ENCODE measurements around the gene RASSF7. TPM values are rescaled to one million over a fixed set of nuclear protein-coding genes. Genes with fewer than 3 reads are reported as not detected.

RASSF7 gene
- total RNA-seq, 1 donor from 2014 or later, result 22.3 TPM

DNA sequence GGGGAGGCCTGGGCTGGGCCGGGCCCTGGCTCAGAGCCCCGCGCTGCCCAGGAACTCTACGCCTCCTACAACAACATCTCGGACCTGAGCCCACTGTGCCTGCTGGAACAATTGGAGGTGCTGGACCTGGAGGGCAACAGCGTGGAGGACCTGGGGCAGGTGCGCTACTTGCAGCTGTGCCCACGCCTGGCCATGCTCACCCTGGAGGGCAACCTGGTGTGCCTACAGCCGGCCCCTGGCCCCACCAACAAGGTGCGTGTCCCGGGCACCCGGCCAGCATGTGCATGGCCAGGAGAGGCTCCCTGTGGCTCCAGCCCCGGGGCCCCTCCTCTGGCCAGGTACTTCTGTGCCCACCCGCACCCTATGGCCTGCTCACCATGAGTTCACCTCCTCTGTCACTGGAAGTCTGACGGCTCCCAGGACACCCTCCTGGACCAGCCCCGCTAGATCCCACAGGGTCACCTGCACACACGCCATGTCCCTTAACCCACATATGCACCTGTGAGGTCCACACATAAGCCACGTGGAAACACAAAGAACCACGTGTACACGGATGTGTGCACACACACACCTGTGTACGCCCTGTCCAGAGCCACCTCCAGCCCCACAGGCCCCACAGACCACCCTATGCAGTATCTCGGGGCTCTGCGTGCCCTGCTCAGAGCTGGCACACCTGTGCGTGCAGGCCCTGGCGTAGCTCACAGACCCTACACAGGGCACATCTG is 10.6 kb upstream of the RASSF7 start:
- intact Hi-C loops (cut with micrococcal nuclease), result no loop called here

DNA sequence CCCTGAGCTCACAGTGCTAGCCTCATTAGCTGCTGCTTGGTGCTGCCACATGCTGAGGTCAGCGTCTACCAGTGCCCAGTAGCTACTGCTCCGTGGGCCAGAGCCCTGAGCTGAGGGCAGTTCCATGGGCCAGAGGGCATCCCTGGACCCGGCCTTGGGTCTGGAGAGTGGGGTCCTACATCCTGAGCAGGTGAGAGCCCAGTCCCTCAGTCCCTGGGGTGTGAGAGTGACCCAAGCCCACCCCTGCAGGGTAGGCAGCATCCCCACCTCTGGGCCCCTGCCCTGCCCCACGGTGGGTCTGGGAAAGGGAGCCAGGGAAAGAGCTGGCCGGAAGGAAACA is 10.1 kb upstream of the RASSF7 start:
- intact Hi-C loops (cut with micrococcal nuclease), result no loop called here

DNA sequence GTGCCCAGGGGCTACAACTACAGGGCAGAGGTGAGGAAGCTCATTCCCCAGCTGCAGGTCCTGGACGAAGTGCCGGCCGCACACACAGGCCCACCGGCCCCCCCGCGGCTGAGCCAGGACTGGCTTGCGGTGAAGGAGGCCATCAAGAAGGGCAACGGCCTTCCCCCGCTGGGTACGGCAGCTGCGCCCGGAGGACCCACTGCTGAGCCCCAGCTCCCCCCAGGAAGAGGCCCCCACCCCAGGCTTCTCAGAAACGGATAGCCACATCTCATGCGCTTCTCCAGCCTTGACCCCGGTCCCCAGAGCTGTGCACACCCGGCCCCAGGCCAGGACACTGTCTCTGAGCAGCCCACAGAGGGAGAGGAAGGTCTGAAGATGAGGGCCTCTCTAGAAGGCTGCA is 9.6 kb upstream of the RASSF7 start:
- intact Hi-C loops (cut with micrococcal nuclease), result no loop called here

DNA sequence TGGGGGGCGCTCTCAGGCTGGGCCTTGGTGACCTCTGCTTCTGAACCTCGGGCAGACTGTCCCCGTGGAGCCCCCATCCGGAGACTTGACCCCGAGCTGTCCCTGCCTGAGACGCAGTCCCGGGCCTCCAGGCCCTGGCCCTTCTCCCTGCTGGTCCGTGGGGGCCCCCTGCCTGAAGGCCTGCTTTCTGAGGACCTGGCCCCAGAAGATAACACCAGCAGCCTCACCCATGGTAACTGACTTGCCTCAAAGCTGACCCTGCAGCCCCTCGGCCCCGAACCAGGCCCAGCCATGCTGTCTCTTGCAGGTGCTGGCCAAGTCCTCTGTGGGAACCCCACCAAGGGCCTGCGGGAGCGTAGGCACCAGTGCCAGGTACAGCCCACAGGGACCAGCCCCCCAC is 9.2 kb upstream of the RASSF7 start:
- intact Hi-C loops (cut with micrococcal nuclease), result no loop called here

DNA sequence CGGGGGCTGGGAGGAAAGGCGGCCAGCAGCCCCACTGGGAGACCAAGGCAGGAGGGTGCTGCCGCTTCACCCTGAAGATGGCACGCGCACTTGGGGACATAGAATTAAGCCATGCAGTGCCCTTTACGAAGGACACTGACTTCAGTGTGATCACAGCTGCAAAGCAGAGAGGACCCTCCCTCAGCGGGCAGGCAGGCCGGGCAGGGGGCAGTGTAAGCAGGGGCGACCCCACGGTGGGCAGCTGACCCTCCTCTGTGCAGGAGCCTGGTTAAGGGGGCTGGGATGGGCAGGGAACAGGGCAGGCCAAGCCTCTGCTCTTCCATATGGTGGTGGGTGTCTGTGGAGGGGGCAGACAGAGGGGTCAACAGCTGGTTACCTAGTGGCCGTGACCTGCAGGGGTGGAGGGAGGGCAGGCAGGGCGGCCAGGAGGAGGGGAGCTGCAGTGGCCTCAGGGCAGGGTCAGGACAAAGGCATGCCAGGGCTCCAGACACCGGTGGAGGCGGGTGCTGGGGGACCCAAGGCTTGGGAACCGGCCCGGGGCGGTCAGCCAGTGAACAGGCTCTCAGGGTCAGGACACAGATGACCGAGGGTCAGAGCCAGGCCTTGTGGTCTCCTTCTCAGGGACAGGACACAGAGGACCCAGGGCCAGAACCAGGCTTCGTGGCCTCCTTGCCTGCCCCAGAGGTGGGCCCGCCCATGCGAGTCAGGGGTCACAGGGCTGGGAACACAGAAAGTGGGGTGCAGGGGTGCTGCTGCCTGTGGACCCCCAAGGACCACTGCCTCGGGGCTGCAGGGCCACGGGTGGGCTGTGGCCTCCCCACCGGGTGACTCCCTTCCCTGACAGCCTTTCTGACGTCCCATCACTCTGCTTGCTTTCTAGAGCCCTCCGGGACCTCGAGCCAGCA is 7.4 kb upstream of the RASSF7 start:
- intact Hi-C loops (cut with micrococcal nuclease), result no loop called here

DNA sequence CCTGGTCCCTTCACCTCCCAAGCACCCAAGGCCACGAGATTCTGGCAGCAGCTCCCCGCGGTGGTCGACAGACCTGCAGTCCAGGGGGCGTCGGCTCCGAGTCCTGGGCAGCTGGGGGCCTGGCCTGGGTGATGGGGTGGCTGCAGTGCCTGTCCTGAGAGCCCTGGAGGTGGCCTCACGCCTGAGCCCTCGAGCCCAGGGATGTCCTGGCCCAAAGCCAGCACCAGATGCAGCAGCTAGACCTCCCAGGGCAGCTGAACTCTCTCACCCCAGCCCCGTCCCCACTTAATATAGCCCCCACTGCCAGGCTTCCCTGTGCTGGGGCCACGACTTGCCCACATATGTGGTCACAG is 6.8 kb upstream of the RASSF7 start:
- intact Hi-C loops (cut with micrococcal nuclease), result no loop called here

DNA sequence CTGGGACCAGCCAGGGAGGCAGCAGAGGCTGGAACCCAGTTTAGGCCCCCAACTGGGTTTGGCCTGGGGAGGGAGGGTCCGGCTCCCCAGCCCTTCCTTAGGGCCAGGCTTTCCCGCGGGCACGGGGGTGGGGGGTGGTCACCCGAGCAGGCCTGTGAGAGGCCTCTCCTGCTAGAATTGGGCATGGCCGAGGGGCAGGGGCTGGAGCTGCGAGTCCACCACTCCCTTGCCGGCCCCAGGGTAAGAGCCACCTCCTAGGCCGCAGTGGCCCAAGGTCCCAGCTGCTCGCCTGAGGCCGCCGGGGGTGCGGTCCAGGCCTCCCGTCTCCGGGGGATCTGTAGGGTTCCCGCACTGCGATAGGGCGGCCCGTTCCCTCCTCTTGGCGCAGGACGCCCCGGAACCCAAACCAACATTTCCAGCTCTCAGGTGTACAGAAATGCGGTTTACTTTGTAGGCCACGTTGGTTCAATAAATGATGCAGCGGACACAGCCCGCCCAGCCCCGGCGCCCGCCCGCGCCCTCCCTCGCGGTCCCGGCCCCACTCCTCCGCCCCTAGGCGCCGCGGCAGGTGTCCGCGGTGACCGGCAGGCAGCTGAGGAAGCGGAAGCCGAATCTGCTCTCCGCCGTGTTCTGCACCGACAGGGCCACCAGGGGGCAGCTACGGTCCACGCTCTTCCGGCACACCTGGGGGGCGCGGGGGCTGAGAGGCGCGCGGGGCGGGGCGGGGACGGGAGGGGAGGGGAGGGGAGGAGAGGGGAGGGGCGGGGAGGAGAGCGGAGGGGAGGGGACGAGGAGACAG is 6.1 kb upstream of the RASSF7 start:
- intact Hi-C loops (cut with micrococcal nuclease), result loop anchor here (1.0 kb wide), 2 partner anchors 17 to 169 kb away; partner anchors contain the start of gene LRRC56

DNA sequence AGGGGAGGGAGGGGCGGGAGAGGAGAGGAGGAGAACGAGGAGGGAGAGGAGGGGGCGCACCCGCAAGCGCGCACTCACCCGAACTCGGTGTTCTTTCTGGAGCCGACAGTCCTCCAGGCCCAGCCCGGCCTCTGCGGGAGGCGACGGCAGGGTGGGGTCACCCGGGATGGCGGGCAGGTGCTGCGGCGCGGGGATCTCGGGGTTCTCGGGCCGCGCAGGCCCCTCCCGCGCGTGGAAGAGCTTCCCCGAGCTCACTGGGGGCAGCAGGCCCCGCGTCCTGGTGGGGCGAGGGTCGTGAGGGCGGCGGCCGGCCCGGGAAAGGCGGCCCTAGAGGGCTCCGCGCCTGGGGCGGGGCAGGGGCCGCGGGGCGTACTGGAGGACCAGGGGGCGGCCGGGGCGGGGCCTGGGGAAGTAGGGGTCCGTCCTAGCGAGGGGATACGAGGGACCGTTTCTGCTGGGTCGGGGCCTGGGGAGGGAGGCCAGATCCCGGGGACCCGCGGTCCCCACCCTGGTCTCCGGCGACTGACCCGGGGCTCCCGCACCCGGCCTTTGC is 5.5 kb upstream of the RASSF7 start:
- intact Hi-C loops (cut with micrococcal nuclease), result loop anchor here (1.0 kb wide), 2 partner anchors 18 to 168 kb away; partner anchors contain the start of gene LRRC56

DNA sequence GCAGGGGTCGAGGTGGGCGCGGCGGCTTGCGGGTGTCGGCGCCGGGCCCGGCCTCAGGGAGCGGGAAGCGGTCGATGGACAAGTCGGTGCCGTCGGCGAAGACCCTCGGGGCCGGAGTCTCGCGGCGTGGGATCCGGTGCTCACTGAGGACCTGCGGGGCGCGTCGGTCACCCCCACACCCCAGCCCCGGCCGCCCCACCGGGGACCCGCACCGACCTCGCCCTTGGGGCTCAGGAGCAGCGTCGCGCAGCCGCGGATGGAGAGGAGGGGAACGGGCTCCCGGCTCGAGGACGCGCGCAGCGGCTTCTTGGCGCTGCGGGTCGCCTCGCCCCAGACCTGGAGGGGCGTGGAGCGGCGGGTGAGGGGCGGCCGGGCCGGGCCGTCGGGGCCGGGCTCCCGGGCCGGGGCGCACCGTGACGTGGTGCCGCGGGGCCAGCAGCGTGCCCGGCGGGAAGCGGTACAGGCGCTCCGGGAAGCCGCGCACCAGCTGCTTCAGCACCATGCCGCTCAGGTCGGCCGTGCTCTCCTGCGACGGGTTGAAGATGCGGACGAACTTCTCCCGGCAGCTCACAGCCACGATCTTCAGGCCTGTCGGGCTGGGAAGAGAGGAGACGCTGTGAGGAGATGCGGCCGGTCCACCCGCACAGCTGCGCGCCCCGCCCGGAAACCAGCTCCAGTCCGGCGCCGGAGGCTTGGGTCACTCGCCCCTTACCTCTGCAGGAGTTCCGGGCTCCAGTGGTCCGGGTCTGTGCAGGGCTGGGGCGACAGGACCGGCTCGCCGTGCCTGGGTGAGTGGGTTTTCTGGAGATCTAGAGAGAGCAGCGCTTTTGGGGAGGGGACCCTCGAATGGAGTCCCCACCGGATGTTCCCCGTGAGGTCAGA is 4.7 kb upstream of the RASSF7 start:
- intact Hi-C loops (cut with micrococcal nuclease), result loop anchor here (1.0 kb wide), 2 partner anchors 19 to 167 kb away; partner anchors contain the start of gene LRRC56

DNA sequence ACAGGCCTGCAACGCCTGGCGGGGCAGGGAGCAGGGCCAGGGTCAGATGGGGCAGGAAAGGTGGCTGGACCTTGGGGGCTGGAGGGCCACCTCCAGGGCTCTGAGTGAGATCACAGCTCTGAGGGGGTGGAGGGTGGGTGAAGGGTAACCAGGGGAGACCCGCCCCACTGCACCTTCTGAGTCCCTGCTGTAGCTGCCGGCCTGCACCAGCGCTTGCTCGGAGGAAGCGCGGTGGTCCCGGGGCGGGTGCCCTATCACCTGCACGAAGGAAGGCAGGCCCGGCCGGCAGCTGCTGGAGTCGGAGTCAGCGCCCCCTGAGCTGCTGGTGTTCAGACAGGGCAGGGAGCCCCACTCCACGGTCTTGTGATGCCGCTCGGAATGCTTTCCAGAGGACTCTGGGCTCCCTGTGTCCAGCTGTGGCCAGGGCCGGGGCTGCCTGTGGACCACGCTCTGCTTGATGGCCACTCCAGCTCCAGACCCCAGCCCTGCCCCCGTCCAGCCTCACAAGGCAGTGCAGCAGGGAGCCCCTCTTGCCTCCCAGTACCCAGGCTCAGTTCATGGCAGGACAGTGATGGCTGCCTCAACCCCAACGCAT is 4.0 kb upstream of the RASSF7 start:
- intact Hi-C loops (cut with micrococcal nuclease), result no loop called here

DNA sequence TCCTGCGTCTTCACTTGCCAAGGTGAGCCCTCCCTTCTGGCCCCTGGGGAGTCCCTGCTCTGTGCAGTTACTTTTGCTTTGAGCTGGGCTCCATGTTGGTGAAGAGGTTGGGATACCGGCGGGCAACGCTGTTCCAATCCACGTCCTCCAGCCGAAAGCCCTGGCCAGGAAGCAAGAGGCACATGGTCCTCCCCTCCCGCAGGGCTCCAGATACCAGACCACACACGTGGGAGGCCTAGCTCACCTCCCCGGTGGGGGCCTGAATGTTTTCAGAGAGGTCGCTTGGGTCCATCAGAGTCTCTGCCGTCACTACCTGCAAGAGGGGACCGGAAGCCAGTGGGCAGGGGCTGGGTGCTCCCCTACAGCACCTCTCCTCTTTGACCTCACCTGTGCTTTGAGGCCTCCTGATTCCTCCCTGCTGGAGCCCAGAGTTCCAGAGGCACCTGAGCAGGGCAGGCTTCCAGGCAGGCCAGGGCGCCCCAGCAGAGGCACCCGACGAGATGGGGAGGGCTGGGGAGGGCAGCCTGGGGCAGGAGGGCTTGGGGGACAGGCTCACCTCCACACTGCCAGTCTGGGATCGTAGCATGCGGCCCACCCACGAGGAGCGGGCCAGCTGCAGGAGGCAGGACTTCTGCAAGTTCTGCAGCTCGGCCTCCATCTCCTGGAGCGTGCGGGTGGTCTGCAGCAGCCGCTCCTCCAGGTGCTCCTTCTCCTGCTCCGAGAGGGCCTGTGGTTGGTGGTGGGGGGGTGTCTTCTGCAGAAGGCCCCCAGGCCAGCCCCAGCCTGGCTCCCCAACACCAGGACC is 3.2 kb upstream of the RASSF7 start:
- intact Hi-C loops (cut with micrococcal nuclease), result no loop called here

DNA sequence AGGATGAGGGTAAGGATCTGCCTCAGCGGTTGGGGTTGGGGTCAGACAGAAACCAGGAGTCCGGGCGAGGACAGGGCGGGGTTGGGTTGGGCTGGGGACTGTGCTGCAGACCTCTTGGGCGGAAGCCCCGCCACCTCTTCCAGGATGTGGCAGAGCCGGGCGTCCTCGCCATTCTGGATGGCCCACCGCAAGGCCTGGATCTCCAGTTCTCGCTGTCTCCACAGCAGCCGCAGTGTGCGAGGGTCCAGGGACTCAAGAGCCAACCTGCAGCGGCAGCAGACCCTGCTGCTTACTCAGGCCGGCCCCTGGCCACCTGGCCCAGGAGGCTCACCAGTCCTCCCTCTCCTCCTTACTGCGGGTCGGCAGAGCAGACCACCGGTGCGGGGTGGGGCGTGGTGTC is 2.3 kb upstream of the RASSF7 start:
- intact Hi-C loops (cut with micrococcal nuclease), result no loop called here

DNA sequence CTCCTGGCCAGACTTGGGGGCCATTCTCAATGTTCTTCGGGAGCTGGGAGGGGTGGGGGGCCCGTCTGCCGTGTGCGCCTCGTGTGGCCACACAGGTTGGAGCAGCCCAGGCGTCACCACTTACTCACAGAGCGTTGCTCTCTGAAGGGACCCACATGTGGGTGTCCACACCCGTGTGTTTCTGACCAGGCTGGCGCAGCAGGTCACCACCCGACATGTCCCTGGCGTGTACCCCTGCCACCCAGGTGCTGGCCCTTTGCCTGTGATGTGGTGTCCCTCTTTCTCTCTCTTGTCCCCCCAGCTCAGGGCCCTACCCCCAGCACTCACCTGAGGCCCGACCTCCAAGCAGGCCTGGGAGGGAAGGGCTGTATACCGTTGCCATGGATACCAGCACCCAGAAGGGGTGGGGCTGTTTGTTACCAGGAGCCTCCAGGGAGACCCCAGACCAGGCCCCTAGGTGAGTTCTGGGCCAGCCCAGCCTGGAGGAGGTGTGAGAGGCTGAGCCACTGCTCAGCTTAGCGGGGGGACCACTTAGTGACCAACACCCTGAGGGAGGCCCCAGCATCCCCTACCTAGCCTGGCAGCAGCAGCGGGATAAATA is 1.6 kb upstream of the RASSF7 start:
- intact Hi-C loops (cut with micrococcal nuclease), result no loop called here

DNA sequence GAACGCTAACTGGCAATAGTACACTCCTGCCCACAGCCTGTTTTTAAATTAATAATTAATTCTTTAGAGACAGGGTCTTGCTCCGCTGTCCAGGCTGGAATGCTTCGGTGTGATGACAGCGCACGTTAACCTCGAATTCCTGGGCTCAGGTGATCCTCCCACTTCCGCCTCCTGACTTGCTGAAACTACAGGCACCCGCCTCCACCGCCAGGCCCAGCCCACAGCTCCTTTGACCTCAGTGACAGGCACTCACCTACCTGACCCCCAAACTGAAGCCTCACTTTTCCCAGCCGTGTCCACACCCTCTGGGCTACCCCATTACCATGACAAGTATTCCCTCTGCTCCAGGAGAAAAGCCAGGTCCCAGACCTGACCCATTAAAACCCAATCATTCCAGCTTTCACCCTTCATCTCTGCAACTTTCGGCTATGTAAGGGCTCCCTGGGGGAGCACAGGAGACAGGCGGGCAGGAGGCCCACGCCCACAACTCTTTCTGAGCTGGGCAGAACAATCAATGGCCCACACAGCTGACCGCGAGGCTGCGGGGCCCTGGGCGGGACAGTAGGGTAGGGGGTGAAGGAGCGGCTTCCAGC is 962 bp upstream of the RASSF7 start:
- intact Hi-C loops (cut with micrococcal nuclease), result loop anchor here (1.0 to 2.0 kb wide), 6 partner anchors 8 to 167 kb away; partner anchors contain the start of genes DEAF1 and TMEM80

DNA sequence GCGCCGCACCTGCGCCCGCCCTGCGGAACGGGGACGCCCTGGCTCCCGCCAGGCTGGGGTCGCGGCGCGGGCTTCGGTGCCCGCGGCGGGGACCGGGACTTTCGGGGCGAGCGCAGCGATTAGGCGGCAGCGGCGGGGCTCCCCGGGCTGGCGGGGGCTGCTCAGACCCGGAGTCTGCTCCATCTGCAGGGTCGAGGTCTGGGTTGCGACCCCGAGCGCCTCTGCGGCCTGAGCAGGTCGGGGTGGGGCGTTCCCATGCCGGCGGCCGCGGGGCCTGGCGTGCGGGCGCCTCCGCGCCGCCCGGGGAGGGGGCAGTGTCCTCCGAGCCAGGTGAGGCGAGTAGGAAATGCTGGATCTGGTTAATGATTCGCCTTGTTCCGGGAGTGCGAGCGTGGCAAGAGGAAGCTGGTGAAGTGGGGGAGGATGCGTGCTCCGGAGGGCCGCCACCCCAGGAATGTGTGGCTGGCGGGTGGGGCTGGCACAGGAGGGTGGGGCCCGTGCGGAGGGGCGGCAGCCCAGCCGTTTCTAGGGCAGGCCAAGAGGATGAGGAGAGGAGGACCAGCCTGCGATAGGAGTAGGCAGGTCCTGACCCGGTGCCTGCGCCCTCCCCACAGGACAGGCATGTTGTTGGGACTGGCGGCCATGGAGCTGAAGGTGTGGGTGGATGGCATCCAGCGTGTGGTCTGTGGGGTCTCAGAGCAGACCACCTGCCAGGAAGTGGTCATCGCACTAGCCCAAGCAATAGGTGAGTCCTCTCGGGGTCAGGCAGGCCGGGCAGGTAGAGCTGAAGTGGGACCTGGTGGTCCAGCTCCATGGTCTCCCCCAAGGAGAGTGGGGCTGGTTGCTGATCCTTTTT is 606 bp downstream of the RASSF7 start:
- intact Hi-C loops (cut with micrococcal nuclease), result loop anchor here (2.0 kb wide), 4 partner anchors 13 to 165 kb away; partner anchors contain the start of genes DEAF1 and TMEM80

DNA sequence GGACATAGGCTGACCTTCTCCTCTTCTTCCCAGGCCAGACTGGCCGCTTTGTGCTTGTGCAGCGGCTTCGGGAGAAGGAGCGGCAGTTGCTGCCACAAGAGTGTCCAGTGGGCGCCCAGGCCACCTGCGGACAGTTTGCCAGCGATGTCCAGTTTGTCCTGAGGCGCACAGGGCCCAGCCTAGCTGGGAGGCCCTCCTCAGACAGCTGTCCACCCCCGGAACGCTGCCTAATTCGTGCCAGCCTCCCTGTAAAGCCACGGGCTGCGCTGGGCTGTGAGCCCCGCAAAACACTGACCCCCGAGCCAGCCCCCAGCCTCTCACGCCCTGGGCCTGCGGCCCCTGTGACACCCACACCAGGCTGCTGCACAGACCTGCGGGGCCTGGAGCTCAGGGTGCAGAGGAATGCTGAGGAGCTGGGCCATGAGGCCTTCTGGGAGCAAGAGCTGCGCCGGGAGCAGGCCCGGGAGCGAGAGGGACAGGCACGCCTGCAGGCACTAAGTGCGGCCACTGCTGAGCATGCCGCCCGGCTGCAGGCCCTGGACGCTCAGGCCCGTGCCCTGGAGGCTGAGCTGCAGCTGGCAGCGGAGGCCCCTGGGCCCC is 1.4 kb downstream of the RASSF7 start:
- intact Hi-C loops (cut with micrococcal nuclease), result no loop called here
